AG10803 (cell line): ENCODE data around the gene PPM1D.
"Not testable (repeated sequence)": the region's sequence is repeated elsewhere in the genome, so short reads cannot be mapped to it uniquely, and the experiment has no call there.

ENCODE experiments used
- DNase-seq: peaks from one replicate; pipeline ENCODE4 v3.0.0; 2010; ENCODE audit warnings: low read depth
- H3K4me3 ChIP-seq: 2 replicates; pipeline ENCODE4 v1.5.1; 2011; ENCODE audit warnings: mild to moderate bottlenecking, low read length, control low read depth
- CTCF ChIP-seq: conservative IDR thresholded peaks from 2 replicates; pipeline ENCODE4 v1.5.1; 2011; ENCODE audit warnings: mild to moderate bottlenecking, low read length, control low read depth, inconsistent platforms

PPM1D gene

GRCh38 chr17:60599620-60600489 lies at the start of gene PPM1D:
PPM1D (plus strand) TSS chr17:60600193; CDS start chr17:60600415, 222 bp downstream.
- DNase-seq: peak; percentile 98
- H3K4me3 ChIP-seq: peak within 1 kb of the TSS; percentile 92
- no peak for TF ChIP-seq CTCF

- H3K4me3 ChIP-seq, DNase-seq: not testable (repeated sequence)
Measured at GRCh38 chr17:60552255-60552654, 47.7 kb upstream of the PPM1D start.

GRCh38 chr17:60554377-60554788 lies 45.6 kb upstream of the PPM1D start:
- peak; percentile 98 for DNase-seq
- TF ChIP-seq CTCF: no peak
- no peak overlapping the region for H3K4me3 ChIP-seq

- no peak overlapping the region for H3K4me3 ChIP-seq
- DNase-seq: no peak
- TF ChIP-seq CTCF: no peak
Measured at GRCh38 chr17:60555786-60556185, 44.2 kb upstream of the PPM1D start.

GRCh38 chr17:60557805-60558204 lies 42.2 kb upstream of the PPM1D start:
- no peak for TF ChIP-seq CTCF
- H3K4me3 ChIP-seq: no peak overlapping the region
- no peak for DNase-seq

GRCh38 chr17:60559659-60559994 lies 40.4 kb upstream of the PPM1D start:
- TF ChIP-seq CTCF: no peak
- no peak for DNase-seq

GRCh38 chr17:60559995-60560859 lies 39.8 kb upstream of the PPM1D start:
- TF ChIP-seq CTCF: no peak
- no peak overlapping the region for H3K4me3 ChIP-seq
- no peak for DNase-seq

More at GRCh38 chr17:60559659-60559994, 40.4 kb upstream of the PPM1D start:
- no peak overlapping the region for H3K4me3 ChIP-seq
